ENCODE results near the gene AUH. TPM values are rescaled to one million over a fixed set of nuclear protein-coding genes. Genes with fewer than 3 reads are reported as not detected.

Gene AUH
- total RNA-seq, 1 experiment from 2014 or later, result 21.7 TPM

DNA sequence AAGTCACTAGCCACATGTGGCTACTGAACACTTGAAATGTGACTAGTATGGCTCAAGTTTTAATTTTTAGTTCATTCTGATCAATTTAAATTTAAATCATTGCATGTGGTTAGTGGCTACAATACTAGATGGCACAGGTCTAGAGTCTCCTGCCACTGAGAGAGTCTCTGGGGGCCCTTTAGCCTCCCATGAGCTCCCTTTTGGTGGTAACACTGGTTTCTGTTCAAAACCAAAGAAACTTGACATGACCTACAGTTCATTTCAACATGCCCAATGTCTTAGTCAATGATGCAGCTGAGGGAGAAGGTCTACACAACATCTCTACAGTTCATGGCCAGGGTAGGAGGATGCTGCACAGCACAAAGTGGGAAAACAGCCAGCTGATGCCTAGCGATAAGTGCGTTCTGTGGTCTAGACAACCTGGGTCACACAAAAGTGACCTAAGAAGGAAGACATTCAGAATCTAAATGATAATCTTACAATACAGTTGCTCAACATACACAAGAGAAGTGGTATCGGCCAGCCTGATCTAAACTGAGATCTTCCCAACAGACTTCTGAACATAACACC is 121.0 kb downstream of the AUH start:
- Mint-ChIP-seq H3K4me1 (peaks cover 9 to 21% of the 10 kb centered on the region in 2 experiments), H3K27me3 (ENCODE audit: low read depth) (no peaks in the 10 kb centered on the region), H3K36me3 (ENCODE audit: insufficient read depth in 1 of 3, low read depth in 3 of 3) (no peaks in the 10 kb centered on the region), H3K9me3 (no peaks in the 10 kb centered on the region), H3K27ac (no peak overlapping the region), H3K4me3 (no peak overlapping the region)
- Histone ChIP-seq H3K79me1 (ENCODE audit: insufficient read depth, low read depth, low read length, poor library complexity, severe bottlenecking) (no peaks in the 10 kb centered on the region), H3K79me2 (ENCODE audit: insufficient read depth, low read length) (no peaks in the 10 kb centered on the region), H3K27me3 (ENCODE audit: insufficient read depth, low read length) (no peaks in the 10 kb centered on the region), H3T11ph (ENCODE audit: low read length) (no peak overlapping the region), H3K4ac (ENCODE audit: low read depth, low read length) (no peak overlapping the region), H3K56ac (ENCODE audit: insufficient read length, low read depth, low read length) (no peak overlapping the region), H3K23me2 (ENCODE audit: insufficient read length, low read depth, low read length, poor library complexity, severe bottlenecking) (no peaks in the 10 kb centered on the region), H3K23ac (ENCODE audit: insufficient read length, low read depth, low read length) (no peak overlapping the region), H2BK20ac (ENCODE audit: low read depth, low read length, poor library complexity, severe bottlenecking) (no peak overlapping the region), H3K9me3 (ENCODE audit: control insufficient read depth, low read depth, low read length) (no peaks in the 10 kb centered on the region), H3K9ac (ENCODE audit: extremely low read depth, insufficient read length, low read length) (no peak overlapping the region), H2BK120ac (ENCODE audit: low read depth, low read length, poor library complexity, severe bottlenecking) (no peak overlapping the region), H3K14ac (ENCODE audit: insufficient read depth, low read length) (no peak overlapping the region), H4K91ac (ENCODE audit: insufficient read length, low read depth, low read length) (no peak overlapping the region), H2BK15ac (ENCODE audit: low read depth, low read length) (no peak overlapping the region), H2AK5ac (ENCODE audit: insufficient read length, low read length) (no peak overlapping the region), H4K8ac (replicated peaks; ENCODE audit: insufficient read length, low read depth, low read length) (no peak overlapping the region), H2AFZ (ENCODE audit: low read length) (no peak overlapping the region), H2BK5ac (ENCODE audit: insufficient read length, low read length) (no peak overlapping the region), H3K4me2 (ENCODE audit: insufficient read depth, insufficient read length, low read length) (no peak overlapping the region), H2BK12ac (ENCODE audit: insufficient read length, low read depth, low read length) (no peak overlapping the region), H4K5ac (ENCODE audit: insufficient read length, low read depth, low read length) (no peak overlapping the region), H4K20me1 (ENCODE audit: control insufficient read depth, insufficient read depth, insufficient read length) (no peaks in the 10 kb centered on the region), H3K18ac (ENCODE audit: insufficient read length, low read depth, low read length) (no peak overlapping the region), H3K4me1 (ENCODE audit: insufficient read depth, low read length) (peaks cover 4% of the 10 kb centered on the region; the same call in 1 of the 2 replicates), H3K27ac (ENCODE audit: insufficient read length, low read depth, low read length) (no peak overlapping the region)
- no peak for DNase-seq
- TF ChIP-seq, protein P1, sequence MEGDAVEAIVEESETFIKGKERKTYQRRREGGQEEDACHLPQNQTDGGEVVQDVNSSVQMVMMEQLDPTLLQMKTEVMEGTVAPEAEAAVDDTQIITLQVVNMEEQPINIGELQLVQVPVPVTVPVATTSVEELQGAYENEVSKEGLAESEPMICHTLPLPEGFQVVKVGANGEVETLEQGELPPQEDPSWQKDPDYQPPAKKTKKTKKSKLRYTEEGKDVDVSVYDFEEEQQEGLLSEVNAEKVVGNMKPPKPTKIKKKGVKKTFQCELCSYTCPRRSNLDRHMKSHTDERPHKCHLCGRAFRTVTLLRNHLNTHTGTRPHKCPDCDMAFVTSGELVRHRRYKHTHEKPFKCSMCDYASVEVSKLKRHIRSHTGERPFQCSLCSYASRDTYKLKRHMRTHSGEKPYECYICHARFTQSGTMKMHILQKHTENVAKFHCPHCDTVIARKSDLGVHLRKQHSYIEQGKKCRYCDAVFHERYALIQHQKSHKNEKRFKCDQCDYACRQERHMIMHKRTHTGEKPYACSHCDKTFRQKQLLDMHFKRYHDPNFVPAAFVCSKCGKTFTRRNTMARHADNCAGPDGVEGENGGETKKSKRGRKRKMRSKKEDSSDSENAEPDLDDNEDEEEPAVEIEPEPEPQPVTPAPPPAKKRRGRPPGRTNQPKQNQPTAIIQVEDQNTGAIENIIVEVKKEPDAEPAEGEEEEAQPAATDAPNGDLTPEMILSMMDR (conservative IDR thresholded peaks at IDR 0.05), result no peak
- WGBS (ENCODE audit: extremely low coverage, insufficient read length, low lambda C conversion rate), result no CpG with 5 or more reads among the region's 3 CpGs
